Upper lobe of right lung (tissue), 1 donor: ENCODE data around the gene TEX36. TPM values are rescaled to one million over a fixed set of nuclear protein-coding genes. Genes with fewer than 3 reads are reported as not detected.

Source experiments
- ATAC-seq: fragments of 200-7000 bp; cut with Tn5 transposase; one replicate; pipeline ENCODE4 v1.9.1; 2020; ENCODE audit warnings: mild to moderate bottlenecking, moderate library complexity
- DNase-seq: peaks from one replicate; pipeline ENCODE4 v3.0.0-alpha.2; 2020
- H3K27ac ChIP-seq: fragments of 200-600 bp; one replicate; pipeline ENCODE4 v1.8.0; 2022
- H3K27me3 ChIP-seq: fragments of 200-600 bp; one replicate; pipeline ENCODE4 v1.8.0; 2022; ENCODE audit warnings: mild to moderate bottlenecking
- H3K36me3 ChIP-seq: fragments of 200-600 bp; one replicate; pipeline ENCODE4 v1.8.0; 2022
- H3K4me1 ChIP-seq: fragments of 200-600 bp; one replicate; pipeline ENCODE4 v1.8.0; 2022
- H3K4me3 ChIP-seq: fragments of 200-600 bp; one replicate; pipeline ENCODE4 v1.8.0; 2022; ENCODE audit warnings: mild to moderate bottlenecking
- H3K9me3 ChIP-seq: fragments of 200-600 bp; one replicate; pipeline ENCODE4 v1.8.0; 2022
- CTCF ChIP-seq: fragments of 200-600 bp; IDR thresholded peaks from one replicate; pipeline ENCODE4 v1.8.0; 2022; ENCODE audit warnings: antibody characterized with exemption
- intact Hi-C: fragments of 100-400 bp; cut with DNase I; formaldehyde crosslinking; loops from one replicate; pipeline ENCODE4 v1.11.0; 2022
- long read RNA-seq: library from polyadenylated mRNA; unstranded; transcript quantifications from one replicate; pipeline ENCODE4 v2.0.0, GENCODE V29; 2021
- total RNA-seq: library from RNA; stranded (reverse); fragmentation: NEBNext Ultra II Directional; extraction: Animal tissue kit (Norgen Biotek cat#: 25700); gene quantifications from one replicate; pipeline ENCODE4 v1.2.1, GENCODE V29; 2021
- donor health status: DM: no; HTN: yes; CAD: no; lungs with severe emphysema.

TEX36 gene
- total RNA-seq, result not detected
- long read RNA-seq, result 0 reads

DNA sequence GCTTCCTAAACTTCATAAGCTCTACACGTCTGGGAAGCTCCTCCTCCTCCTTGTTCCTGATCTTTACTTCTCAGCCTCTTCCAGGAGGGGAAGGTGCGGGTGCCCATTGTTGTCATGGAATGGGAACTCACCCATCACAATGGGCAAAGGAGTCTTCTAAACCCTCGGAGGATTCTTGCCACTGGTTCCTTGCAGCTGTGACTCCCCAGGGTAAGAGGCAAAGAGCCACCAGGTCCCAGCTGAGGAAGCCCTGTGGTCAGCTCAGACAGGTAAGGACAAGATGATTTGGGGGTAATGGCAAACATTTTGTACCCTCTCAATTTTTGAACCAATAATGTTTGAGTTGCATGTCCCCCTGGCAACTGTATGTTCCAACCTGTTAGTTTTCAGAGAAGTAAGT is at the start of gene TEX36:
TEX36 (minus strand) TSS at position 101 of the 400 bp plus-strand sequence. CDS start 174 bp downstream, outside the sequence.
- DNase-seq, result no peak
- H3K9me3 ChIP-seq, result no peaks in the 10 kb centered on the region
- H3K27me3 ChIP-seq, result no peaks in the 10 kb centered on the region
- intact Hi-C loops, result no loop called here
- H3K4me1 ChIP-seq, result no peaks in the 10 kb centered on the region
- no peak within 1 kb of the TSS for H3K27ac ChIP-seq
- H3K4me3 ChIP-seq, result no peak within 1 kb of the TSS
- TF ChIP-seq CTCF, result no peak
- no peaks in the 10 kb centered on the region for H3K36me3 ChIP-seq
- no peak for ATAC-seq

- Histone ChIP-seq H3K27me3 (no peaks in the 10 kb centered on the region), H3K27ac (no peak overlapping the region), H3K9me3 (no peaks in the 10 kb centered on the region), H3K36me3 (peaks cover 100% of the 10 kb centered on the region), H3K4me3 (no peak overlapping the region), H3K4me1 (no peaks in the 10 kb centered on the region)
- TF ChIP-seq CTCF, result no peak
- DNase-seq (no peak), ATAC-seq (no peak)
- intact Hi-C loops, result no loop called here
Observed at GRCh38 chr10:125727436-125727835, 44.5 kb upstream of the TEX36 start.

- DNase-seq, result no peak
- no peak for TF ChIP-seq CTCF
- Histone ChIP-seq H3K27me3 (no peaks in the 10 kb centered on the region), H3K27ac (no peak overlapping the region), H3K9me3 (no peaks in the 10 kb centered on the region), H3K36me3 (peaks cover 100% of the 10 kb centered on the region), H3K4me3 (no peak overlapping the region), H3K4me1 (no peaks in the 10 kb centered on the region)
- intact Hi-C loops, result no loop called here
- ATAC-seq, result peak; percentile 26
Observed at GRCh38 chr10:125726914-125727313, 44.0 kb upstream of the TEX36 start.

- no peaks in the 10 kb centered on the region for H3K27me3 ChIP-seq
- DNase-seq, result no peak
- TF ChIP-seq CTCF, result no peak
- H3K4me3 ChIP-seq, result no peak overlapping the region
- ATAC-seq, result no peak
- intact Hi-C loops, result no loop called here
- H3K9me3 ChIP-seq, result no peaks in the 10 kb centered on the region
- no peak overlapping the region for H3K27ac ChIP-seq
- H3K36me3 ChIP-seq, result peaks cover 70% of the 10 kb centered on the region
- peaks cover 12% of the 10 kb centered on the region for H3K4me1 ChIP-seq
Observed at GRCh38 chr10:125722811-125723210, 39.8 kb upstream of the TEX36 start.

GRCh38 chr10:125721035-125721434 is 38.1 kb upstream of the TEX36 start:
- ATAC-seq (no peak), DNase-seq (no peak)
- Histone ChIP-seq H3K4me3 (no peak overlapping the region), H3K27ac (no peak overlapping the region), H3K4me1 (peaks cover 12% of the 10 kb centered on the region), H3K36me3 (peaks cover 52% of the 10 kb centered on the region), H3K9me3 (no peaks in the 10 kb centered on the region), H3K27me3 (no peaks in the 10 kb centered on the region)
- intact Hi-C loops, result no loop called here
- TF ChIP-seq CTCF, result no peak

GRCh38 chr10:125720002-125720382 is 37.0 kb upstream of the TEX36 start:
- Histone ChIP-seq H3K27me3 (no peaks in the 10 kb centered on the region), H3K27ac (peak overlapping the region; percentile 95), H3K9me3 (no peaks in the 10 kb centered on the region), H3K36me3 (peaks cover 41% of the 10 kb centered on the region), H3K4me3 (peak overlapping the region; percentile 96), H3K4me1 (peaks cover 12% of the 10 kb centered on the region)
- DNase-seq (no peak), ATAC-seq (no peak)
- no peak for TF ChIP-seq CTCF
- intact Hi-C loops, result no loop called here
